CD4-positive, alpha-beta T cell (primary cell): ENCODE measurements around the gene ACYP2. TPM values are rescaled to one million over a fixed set of nuclear protein-coding genes. Genes with fewer than 3 reads are reported as not detected.

ENCODE experiments used
- ATAC-seq: fragments of 200-7000 bp; cut with Tn5 transposase; one replicate; pipeline ENCODE4 v1.10.0; 2022; ENCODE audit warnings: mild to moderate bottlenecking; ENCODE audit not compliant: poor library complexity
- CTCF ChIA-PET: fragments of 350-600 bp; sonication (Branson Sonifier 250); formaldehyde crosslinking; loops from one replicate; lab custom pipeline; 2021; ENCODE audit warnings: antibody characterized with exemption, inconsistent platforms; lab: Charles Lee
- POLR2A ChIA-PET: fragments of 350-600 bp; sonication (Branson Sonifier 250); formaldehyde crosslinking; loops from one replicate; lab custom pipeline; 2021; ENCODE audit warnings: antibody characterized with exemption, inconsistent platforms; lab: Charles Lee
- DNase-seq, 14 experiments: peaks; one replicate each; pipeline ENCODE4 v3.0.0-alpha.2; 2013 to 2020; ENCODE audit warnings: mixed read lengths in 2 of 14
- H3K27ac ChIP-seq, 2 donors: one replicate each; pipeline versions ENCODE4 v1.5.1 to v1.7.0; 2013; ENCODE audit warnings: low read length in 2 of 2, low read depth in 1 of 2, mild to moderate bottlenecking in 1 of 2
- H3K27me3 ChIP-seq, 2 experiments: 1 replicate in 1 of 2; 2 replicates in 1 of 2; pipeline versions ENCODE4 v1.6.1 to v1.7.0; 2013; ENCODE audit warnings: low read length in 2 of 2, control low read depth in 1 of 2, mild to moderate bottlenecking in 1 of 2, moderate library complexity in 1 of 2; ENCODE audit not compliant: insufficient read depth in 2 of 2, control insufficient read depth in 1 of 2
- H3K36me3 ChIP-seq: one replicate; pipeline ENCODE4 v1.6.1; 2013; ENCODE audit warnings: low read length, control low read depth; ENCODE audit not compliant: insufficient read depth
- H3K4me1 ChIP-seq: one replicate; pipeline ENCODE4 v1.6.1; 2013; ENCODE audit warnings: low read length, control low read depth; ENCODE audit not compliant: insufficient read depth
- H3K4me3 ChIP-seq: one replicate; pipeline ENCODE4 v1.5.1; 2013; ENCODE audit warnings: mild to moderate bottlenecking, low read length, moderate library complexity
- H3K9me3 ChIP-seq, 2 experiments: 1 replicate in 1 of 2; 2 replicates in 1 of 2; pipeline versions ENCODE4 v1.6.1 to v1.7.0; 2013; ENCODE audit warnings: low read length in 2 of 2, mild to moderate bottlenecking in 2 of 2, control low read depth in 1 of 2, moderate library complexity in 1 of 2; ENCODE audit not compliant: control insufficient read depth in 1 of 2, insufficient read depth in 1 of 2
- H3K27ac Mint-ChIP-seq: one replicate; pipeline ENCODE4 v1.8.0; 2020; ENCODE audit warnings: mixed read lengths
- H3K27me3 Mint-ChIP-seq: one replicate; pipeline ENCODE4 v1.8.0; 2021; ENCODE audit warnings: mixed read lengths
- H3K36me3 Mint-ChIP-seq: one replicate; pipeline ENCODE4 v1.8.0; 2021; ENCODE audit warnings: low read depth, mixed read lengths
- H3K4me1 Mint-ChIP-seq: one replicate; pipeline ENCODE4 v1.8.0; 2021; ENCODE audit warnings: low read depth, mixed read lengths
- H3K4me3 Mint-ChIP-seq: one replicate; pipeline ENCODE4 v1.8.0; 2020; ENCODE audit warnings: mild to moderate bottlenecking, mixed read lengths
- H3K9me3 Mint-ChIP-seq: one replicate; pipeline ENCODE4 v1.8.0; 2020; ENCODE audit warnings: mixed read lengths
- CTCF ChIP-seq: fragments of 200-600 bp; IDR thresholded peaks from one replicate; pipeline ENCODE4 v1.8.0; 2022; ENCODE audit warnings: antibody characterized with exemption, mild to moderate bottlenecking
- intact Hi-C, 2 experiments: fragments of 100-400 bp; cut with DNase I in 1 of 2; cut with micrococcal nuclease in 1 of 2; formaldehyde crosslinking; loops; one replicate each; pipeline versions ENCODE4 v1.15.1 to v1.9.0; 2023 to 2025; cut with DNase I, micrococcal nuclease
- total RNA-seq, 174 experiments: library from RNA in 2 of 174; stranded (reverse) in 2 of 174; gene quantifications; one replicate each; pipeline ENCODE4 v1.2.3 and lab custom pipeline; 2021 to 2026

Gene ACYP2
- total RNA-seq, 2 experiments from 2014 or later = 9.3 to 10.9 TPM

- CTCF ChIA-PET = no interaction called here
- H3K4me1 ChIP-seq = no peaks in the 10 kb centered on the region
These were observed 226.2 kb downstream of the ACYP2 start for GRCh38 chr2:54341656-54342055.

GRCh38 chr2:54342603-54343002 lies 227.2 kb downstream of the ACYP2 start:
- H3K4me3 Mint-ChIP-seq = no peak overlapping the region
- POLR2A ChIA-PET = no interaction called here

More at GRCh38 chr2:54341656-54342055, 226.2 kb downstream of the ACYP2 start:
- Histone ChIP-seq H3K4me3 (no peak overlapping the region), H3K9me3 (no peaks in the 10 kb centered on the region), H3K36me3 (no peaks in the 10 kb centered on the region), H3K27me3 (peaks cover 5 to 11% of the 10 kb centered on the region in 2 experiments), H3K27ac (no peak overlapping the region)
- DNase-seq = no peak
- H3K27ac Mint-ChIP-seq = no peak overlapping the region
- intact Hi-C loops = no loop called here
- H3K36me3 Mint-ChIP-seq = no peaks in the 10 kb centered on the region
- TF ChIP-seq CTCF = no peak
- no peak overlapping the region for H3K4me3 Mint-ChIP-seq
- H3K4me1 Mint-ChIP-seq = no peaks in the 10 kb centered on the region
- POLR2A ChIA-PET = no interaction called here
- peaks cover 27% of the 10 kb centered on the region for H3K27me3 Mint-ChIP-seq
- ATAC-seq = no peak
- no peaks in the 10 kb centered on the region for H3K9me3 Mint-ChIP-seq

GRCh38 chr2:54347622-54348021 lies 232.2 kb downstream of the ACYP2 start:
- no peak for TF ChIP-seq CTCF
- H3K4me1 ChIP-seq = no peaks in the 10 kb centered on the region
- DNase-seq = no peak
- H3K36me3 ChIP-seq = no peaks in the 10 kb centered on the region
- no peaks in the 10 kb centered on the region for H3K9me3 Mint-ChIP-seq
- no peaks in the 10 kb centered on the region for H3K9me3 ChIP-seq
- no peaks in the 10 kb centered on the region for H3K36me3 Mint-ChIP-seq
- no peak overlapping the region for H3K4me3 ChIP-seq
- H3K27me3 ChIP-seq = peaks cover 0 to 11% of the 10 kb centered on the region in 2 experiments
- POLR2A ChIA-PET = no interaction called here
- H3K27ac Mint-ChIP-seq = no peak overlapping the region
- no peaks in the 10 kb centered on the region for H3K4me1 Mint-ChIP-seq
- CTCF ChIA-PET = no interaction called here
- intact Hi-C loops = no loop called here
- H3K27me3 Mint-ChIP-seq = peaks cover 22% of the 10 kb centered on the region
- H3K27ac ChIP-seq = no peak overlapping the region
- no peak overlapping the region for H3K4me3 Mint-ChIP-seq
- ATAC-seq = no peak

More at GRCh38 chr2:54342603-54343002, 227.2 kb downstream of the ACYP2 start:
- DNase-seq (no peak), ATAC-seq (no peak)
- Mint-ChIP-seq H3K36me3 (no peaks in the 10 kb centered on the region), H3K4me1 (no peaks in the 10 kb centered on the region), H3K9me3 (no peaks in the 10 kb centered on the region), H3K27ac (no peak overlapping the region), H3K27me3 (peaks cover 29% of the 10 kb centered on the region)
- no peak overlapping the region for H3K27ac ChIP-seq
- CTCF ChIA-PET = no interaction called here
- H3K4me3 ChIP-seq = no peak overlapping the region
- no peaks in the 10 kb centered on the region for H3K4me1 ChIP-seq
- TF ChIP-seq CTCF = no peak
- no peaks in the 10 kb centered on the region for H3K9me3 ChIP-seq
- peaks cover 5 to 11% of the 10 kb centered on the region in 2 experiments for H3K27me3 ChIP-seq
- intact Hi-C loops = no loop called here
- no peaks in the 10 kb centered on the region for H3K36me3 ChIP-seq
